IMR-90 (cell line): ENCODE measurements around the gene HMCN1.
A peak's percentile ranks its signal among the peaks of the same experiment; 100 is the strongest.

Source experiments
- BHLHE40 ChIP-seq: fragments of 150-350 bp; IDR thresholded peaks from 2 replicates; pipeline ENCODE4 v1.6.1; 2016; ENCODE audit warnings: mild to moderate bottlenecking, low read depth, low read length
- CEBPB ChIP-seq: IDR thresholded peaks from 2 replicates; pipeline ENCODE4 v1.6.1; 2012; ENCODE audit warnings: low read depth, low read length, improper control_type of control experiment
- CTCF ChIP-seq: conservative IDR thresholded peaks from 2 replicates; pipeline ENCODE4 v1.5.1; 2012; ENCODE audit warnings: mild to moderate bottlenecking, low read depth, low read length, improper control_type of control experiment
- ELK1 ChIP-seq: fragments of 150-350 bp; IDR thresholded peaks from 2 replicates; pipeline ENCODE4 v1.6.1; 2016; ENCODE audit warnings: low read depth, mild to moderate bottlenecking, low read length, moderate library complexity, borderline replicate concordance
- MAFK ChIP-seq: IDR thresholded peaks from 2 replicates; pipeline ENCODE4 v1.6.1; 2012; ENCODE audit warnings: low read depth, low read length, improper control_type of control experiment
- MXI1 ChIP-seq: IDR thresholded peaks from 2 replicates; pipeline ENCODE4 v1.6.1; 2012; ENCODE audit warnings: low read depth, mild to moderate bottlenecking, low read length, moderate library complexity, borderline replicate concordance
- POLR2A ChIP-seq: IDR thresholded peaks from 2 replicates; pipeline ENCODE4 v1.6.1; 2012; ENCODE audit warnings: mild to moderate bottlenecking, low read depth, low read length
- RAD21 ChIP-seq: IDR thresholded peaks from 2 replicates; pipeline ENCODE4 v1.6.1; 2012; ENCODE audit warnings: low read length, improper control_type of control experiment
- RCOR1 ChIP-seq: IDR thresholded peaks from 2 replicates; pipeline ENCODE4 v1.6.1; 2012; ENCODE audit warnings: mild to moderate bottlenecking, low read length, improper control_type of control experiment; ENCODE audit not compliant: insufficient replicate concordance
- RFX5 ChIP-seq: IDR thresholded peaks from 2 replicates; pipeline ENCODE4 v1.8.0; 2012; ENCODE audit warnings: low read depth, mild to moderate bottlenecking, low read length, moderate library complexity
- SMC3 ChIP-seq: fragments of 150-350 bp; IDR thresholded peaks from 2 replicates; pipeline ENCODE4 v1.6.1; 2016; ENCODE audit warnings: low read depth, mild to moderate bottlenecking, antibody characterized with exemption, low read length, moderate library complexity
- USF2 ChIP-seq: fragments of 150-350 bp; IDR thresholded peaks from 2 replicates; pipeline ENCODE4 v1.6.1; 2017; ENCODE audit warnings: mild to moderate bottlenecking, antibody characterized with exemption, low read length, low read depth

DNA sequence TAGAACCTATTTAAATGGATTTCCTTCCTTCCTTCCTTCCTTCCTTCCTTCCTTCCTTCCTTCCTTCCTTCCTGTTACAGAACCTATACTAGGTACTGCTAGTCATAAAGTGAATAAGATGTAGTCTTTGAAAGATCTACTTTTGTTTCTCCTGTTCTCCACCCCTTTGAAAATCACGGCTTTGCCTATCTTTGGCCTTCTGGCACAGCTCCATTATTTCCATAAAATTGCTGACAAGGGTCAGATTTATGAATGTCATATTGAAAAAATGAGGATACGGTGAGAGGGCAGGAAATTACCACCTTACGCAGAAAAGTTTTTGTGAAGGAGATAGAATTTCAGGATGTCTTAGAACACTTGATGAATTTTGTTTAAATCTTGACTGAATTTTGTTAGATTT is 18.1 kb upstream of the HMCN1 start:
- TF ChIP-seq CTCF = no peak
- TF ChIP-seq POLR2A = no peak
- TF ChIP-seq CEBPB = no peak
- TF ChIP-seq BHLHE40 = no peak
- no peak for TF ChIP-seq USF2
- TF ChIP-seq ELK1 = no peak
- no peak for TF ChIP-seq RAD21
- peak; percentile 49 for TF ChIP-seq MAFK
- TF ChIP-seq RFX5 = no peak
- TF ChIP-seq RCOR1 = no peak
- TF ChIP-seq MXI1 = no peak
- TF ChIP-seq SMC3 = no peak
